IMR-90 (cell line): ENCODE results near the gene PNMA6E. TPM values are rescaled to one million over a fixed set of nuclear protein-coding genes. Genes with fewer than 3 reads are reported as not detected.

Source experiments
- ATAC-seq: fragments of 200-7000 bp; cut with Tn5 transposase; 2 replicates; pipeline ENCODE4 v1.9.1; 2020; ENCODE audit warnings: low read depth, mild to moderate bottlenecking, moderate library complexity
- Bru-seq: library from RNA; stranded (reverse); fragments of 400-500 nt; gene quantifications from one replicate; lab custom pipeline; 2021; lab: Mats Ljungman, UMichigan
- BruChase-seq, 2 experiments: library from RNA; stranded (reverse); fragments of 400-500 nt; gene quantifications; one replicate each; lab custom pipeline; 2021; lab: Mats Ljungman, UMichigan
- BruUV-seq: library from RNA; stranded (reverse); fragments of 400-500 nt; replicated peaks from 2 replicates; lab custom pipeline; 2021; lab: Mats Ljungman, UMichigan
- CTCF ChIA-PET: fragments of 300-600 bp; formaldehyde crosslinking; extraction: SDS; loops from one replicate; lab custom pipeline; 2021; ENCODE audit warnings: antibody characterized with exemption; lab: Yijun Ruan, JAX
- POLR2A ChIA-PET: fragments of 300-600 bp; sonication (Branson Sonifier 250); formaldehyde crosslinking; loops from one replicate; lab custom pipeline; 2022; ENCODE audit warnings: antibody characterized with exemption; ENCODE audit not compliant: unreplicated experiment; lab: Charles Lee
- DNase-seq: peaks from one replicate; pipeline ENCODE4 v3.0.0; 2013
- H2AFZ ChIP-seq: replicated peaks from 2 replicates; pipeline ENCODE3; 2013; ENCODE audit warnings: low read length, mild to moderate bottlenecking; ENCODE audit not compliant: poor library complexity
- H2AK5ac ChIP-seq: 2 replicates; pipeline ENCODE4 v1.6.1; 2013; ENCODE audit warnings: low read depth, low read length, inconsistent platforms
- H2AK9ac ChIP-seq: replicated peaks from 2 replicates; pipeline ENCODE3; 2013; ENCODE audit warnings: mild to moderate bottlenecking, low read depth, low read length, moderate library complexity; ENCODE audit not compliant: poor library complexity
- H2BK120ac ChIP-seq: 2 replicates; pipeline ENCODE4 v1.6.1; 2013; ENCODE audit warnings: low read depth, low read length, inconsistent platforms
- H2BK15ac ChIP-seq: 3 replicates; pipeline ENCODE4 v1.6.1; 2013; ENCODE audit warnings: low read depth, low read length, inconsistent platforms
- H2BK20ac ChIP-seq: 2 replicates; pipeline ENCODE4 v1.6.1; 2013; ENCODE audit warnings: low read depth, mild to moderate bottlenecking, inconsistent platforms, low read length, moderate library complexity
- H2BK5ac ChIP-seq: 2 replicates; pipeline ENCODE4 v1.6.1; 2013; ENCODE audit warnings: mild to moderate bottlenecking, low read depth, low read length, inconsistent platforms; ENCODE audit not compliant: poor library complexity, severe bottlenecking
- H3K14ac ChIP-seq: replicated peaks from 2 replicates; pipeline ENCODE4 v1.6.1; 2013; ENCODE audit warnings: low read depth, low read length, inconsistent platforms
- H3K18ac ChIP-seq: 2 replicates; pipeline ENCODE4 v1.6.1; 2013; ENCODE audit warnings: low read depth, low read length, control low read depth
- H3K23ac ChIP-seq: 2 replicates; pipeline ENCODE4 v1.6.1; 2013; ENCODE audit warnings: low read depth, low read length, inconsistent platforms
- H3K27ac ChIP-seq: 2 replicates; pipeline ENCODE4 v1.5.1; 2013; ENCODE audit warnings: mild to moderate bottlenecking, control low read depth, low read length; ENCODE audit not compliant: insufficient read depth
- H3K27me3 ChIP-seq: 2 replicates; pipeline ENCODE4 v1.6.1; 2013; ENCODE audit warnings: low read length; ENCODE audit not compliant: control insufficient read depth, insufficient read depth
- H3K36me3 ChIP-seq: 2 replicates; pipeline ENCODE4 v1.6.1; 2013; ENCODE audit warnings: low read length, mixed read lengths; ENCODE audit not compliant: control insufficient read depth, insufficient read depth
- H3K4ac ChIP-seq: 2 replicates; pipeline ENCODE4 v1.6.1; 2013; ENCODE audit warnings: low read depth, low read length, inconsistent platforms
- H3K4me1 ChIP-seq: 2 replicates; pipeline ENCODE4 v1.6.1; 2013; ENCODE audit warnings: low read length, mixed read lengths; ENCODE audit not compliant: control insufficient read depth, insufficient read depth
- H3K4me2 ChIP-seq: 2 replicates; pipeline ENCODE4 v1.6.1; 2013; ENCODE audit warnings: low read depth, mild to moderate bottlenecking, control low read depth, low read length, moderate library complexity
- H3K4me3 ChIP-seq: 2 replicates; pipeline ENCODE4 v1.5.1; 2013; ENCODE audit warnings: low read depth, mild to moderate bottlenecking, control low read depth, low read length, moderate library complexity; ENCODE audit not compliant: insufficient read depth
- H3K56ac ChIP-seq: 2 replicates; pipeline ENCODE4 v1.6.1; 2013; ENCODE audit warnings: low read length, inconsistent platforms; ENCODE audit not compliant: insufficient read depth; ENCODE audit errors: extremely low read depth
- H3K79me1 ChIP-seq, 2 experiments: 2 replicates each; pipeline ENCODE4 v1.6.1; 2013; ENCODE audit warnings: low read length in 2 of 2, inconsistent platforms in 1 of 2, low read depth in 1 of 2
- H3K9ac ChIP-seq: 2 replicates; pipeline ENCODE4 v1.6.1; 2013; ENCODE audit warnings: low read depth, low read length, control low read depth
- H3K9me1 ChIP-seq: 2 replicates; pipeline ENCODE4 v1.6.1; 2013; ENCODE audit warnings: low read length, inconsistent platforms; ENCODE audit not compliant: insufficient read depth
- H3K9me3 ChIP-seq: 2 replicates; pipeline ENCODE4 v1.6.1; 2013; ENCODE audit warnings: low read length; ENCODE audit not compliant: control insufficient read depth, insufficient read depth
- H4K20me1 ChIP-seq: 2 replicates; pipeline ENCODE4 v1.6.1; 2013; ENCODE audit warnings: low read length, inconsistent platforms; ENCODE audit not compliant: insufficient read depth
- H4K5ac ChIP-seq: 2 replicates; pipeline ENCODE4 v1.6.1; 2013; ENCODE audit warnings: mild to moderate bottlenecking, low read depth, low read length, control low read depth
- H4K8ac ChIP-seq, 2 experiments: 2 replicates each; pipeline ENCODE4 v1.6.1; 2013; ENCODE audit warnings: low read depth in 2 of 2, low read length in 2 of 2, control low read depth in 1 of 2, inconsistent platforms in 1 of 2
- H4K91ac ChIP-seq: 2 replicates; pipeline ENCODE4 v1.6.1; 2013; ENCODE audit warnings: low read depth, low read length, inconsistent platforms; ENCODE audit not compliant: insufficient read depth
- BHLHE40 ChIP-seq: fragments of 150-350 bp; IDR thresholded peaks from 2 replicates; pipeline ENCODE4 v1.6.1; 2016; ENCODE audit warnings: mild to moderate bottlenecking, low read depth, low read length
- CEBPB ChIP-seq: IDR thresholded peaks from 2 replicates; pipeline ENCODE4 v1.6.1; 2012; ENCODE audit warnings: low read depth, low read length, improper control_type of control experiment
- ELK1 ChIP-seq: fragments of 150-350 bp; IDR thresholded peaks from 2 replicates; pipeline ENCODE4 v1.6.1; 2016; ENCODE audit warnings: low read depth, mild to moderate bottlenecking, low read length, moderate library complexity, borderline replicate concordance
- FOS ChIP-seq: fragments of 150-350 bp; IDR thresholded peaks from 2 replicates; pipeline ENCODE4 v1.6.1; 2016; ENCODE audit warnings: low read depth, low read length
- MAFK ChIP-seq: IDR thresholded peaks from 2 replicates; pipeline ENCODE4 v1.6.1; 2012; ENCODE audit warnings: low read depth, low read length, improper control_type of control experiment
- MAZ ChIP-seq: IDR thresholded peaks from 2 replicates; pipeline ENCODE4 v1.6.1; 2012; ENCODE audit warnings: low read depth, mild to moderate bottlenecking, low read length, improper control_type of control experiment, moderate library complexity, borderline replicate concordance
- MXI1 ChIP-seq: IDR thresholded peaks from 2 replicates; pipeline ENCODE4 v1.6.1; 2012; ENCODE audit warnings: low read depth, mild to moderate bottlenecking, low read length, moderate library complexity, borderline replicate concordance
- NFE2L2 ChIP-seq: fragments of 150-350 bp; IDR thresholded peaks from 2 replicates; pipeline ENCODE4 v1.6.1; 2016; ENCODE audit warnings: low read depth, mild to moderate bottlenecking, low read length
- POLR2A ChIP-seq: IDR thresholded peaks from 2 replicates; pipeline ENCODE4 v1.6.1; 2012; ENCODE audit warnings: mild to moderate bottlenecking, low read depth, low read length
- RAD21 ChIP-seq: IDR thresholded peaks from 2 replicates; pipeline ENCODE4 v1.6.1; 2012; ENCODE audit warnings: low read length, improper control_type of control experiment
- RCOR1 ChIP-seq: IDR thresholded peaks from 2 replicates; pipeline ENCODE4 v1.6.1; 2012; ENCODE audit warnings: mild to moderate bottlenecking, low read length, improper control_type of control experiment; ENCODE audit not compliant: insufficient replicate concordance
- SMC3 ChIP-seq: fragments of 150-350 bp; IDR thresholded peaks from 2 replicates; pipeline ENCODE4 v1.6.1; 2016; ENCODE audit warnings: low read depth, mild to moderate bottlenecking, antibody characterized with exemption, low read length, moderate library complexity
- USF2 ChIP-seq: fragments of 150-350 bp; IDR thresholded peaks from 2 replicates; pipeline ENCODE4 v1.6.1; 2017; ENCODE audit warnings: mild to moderate bottlenecking, antibody characterized with exemption, low read length, low read depth
- WGBS, 2 experiments: methylation state at CpG; one replicate each; pipeline versions ENCODE4 v1.1.5 to v1.1.7; 2013; ENCODE audit warnings: missing lambda C conversion rate in 2 of 2; ENCODE audit not compliant: insufficient read length in 1 of 2; ENCODE audit errors: extremely low coverage in 2 of 2; 5-methylcytosine and 5-hydroxymethylcytosine counted together
- dilution Hi-C: fragments of 300-500 bp; cut with HindIII; formaldehyde crosslinking; loops from one replicate; pipeline ENCODE4 v1.14.3; 2018; ENCODE audit warnings: low sequenced_read_pairs; ENCODE audit not compliant: unreplicated experiment
- in situ Hi-C: fragments of 300-500 bp; cut with MboI; formaldehyde crosslinking; loops from 3 replicates; pipeline ENCODE4 v1.14.3; 2019; ENCODE audit warnings: low sequenced_read_pairs, inconsistent platforms, mixed read lengths
- intact Hi-C: fragments of 100-400 bp; cut with micrococcal nuclease; formaldehyde crosslinking; loops from 2 replicates; pipeline ENCODE4 v1.10.0; 2022
- long read RNA-seq: library from polyadenylated mRNA; unstranded; transcript quantifications from one replicate; pipeline ENCODE4 v2.0.0, GENCODE V29; 2021; ENCODE audit not compliant: unreplicated experiment
- polyA plus RNA-seq, 3 experiments: library from polyadenylated mRNA; depleted of rRNA; stranded (reverse); fragments of >200 nt; gene quantifications; 2 replicates each; pipeline ENCODE4 v1.2.3, GENCODE V29; 2012; ENCODE audit warnings: low replicate concordance in 1 of 3
- total RNA-seq: library from RNA; depleted of rRNA; stranded (reverse); fragments of >200 nt; gene quantifications from 2 replicates; pipeline ENCODE4 v1.2.3, GENCODE V29; 2012; rRNA removed
- TF ChIP-seq, protein P1 (sequence below): conservative IDR thresholded peaks from 2 replicates; pipeline ENCODE4 v1.5.1; 2012; ENCODE audit warnings: mild to moderate bottlenecking, low read depth, low read length, improper control_type of control experiment

The PNMA6E gene
- total RNA-seq (not detected in 2 replicates), polyA plus RNA-seq (2012; rRNA removed) (not detected in 2 replicates), Bru-seq, nascent RNA (not detected), BruChase-seq, experiment 1, labeled RNA remaining after a 6-hour chase (not detected), BruChase-seq, experiment 2, labeled RNA remaining after a 2-hour chase (not detected)
- not detected in 2 replicates for polyA plus RNA-seq (2012; cell fraction: cytosol; rRNA removed)
- polyA plus RNA-seq (2012; cell fraction: nucleus; rRNA removed; ENCODE audit: low replicate concordance): not detected in 2 replicates
- long read RNA-seq: 0 reads

DNA sequence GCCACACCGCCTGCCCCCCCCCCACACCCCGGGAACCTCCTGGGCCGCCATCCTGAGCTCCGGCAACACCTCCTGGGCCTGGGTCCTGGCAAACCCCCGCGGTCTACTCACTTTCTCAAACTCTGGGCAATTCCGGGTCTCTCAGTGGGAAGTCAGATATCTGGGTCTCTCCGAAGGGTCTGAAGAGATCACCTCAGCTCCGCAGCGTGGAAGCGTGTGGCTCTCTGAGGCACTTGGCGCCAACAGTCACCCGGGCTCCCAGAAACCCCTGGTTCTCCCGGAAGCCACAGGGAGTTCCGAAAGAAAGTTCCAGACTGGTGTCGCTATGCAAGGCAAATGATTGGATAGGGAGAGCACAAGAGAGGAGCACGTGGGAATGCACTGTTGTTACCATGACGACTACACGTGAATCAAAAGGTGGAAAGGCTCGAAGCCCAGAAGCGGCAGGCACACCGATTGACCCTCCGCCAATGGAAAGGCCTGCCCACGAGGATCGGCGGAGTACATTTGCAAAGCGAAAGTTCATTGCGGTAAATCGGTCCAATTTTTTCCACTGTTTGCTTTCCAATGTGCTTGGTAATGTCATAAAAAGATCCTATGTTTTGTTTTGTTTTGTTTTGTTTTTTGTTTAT is at the start of gene PNMA6E:
PNMA6E (minus strand) TSS at position 218 of the 632 bp plus-strand sequence. CDS start 2,501 bp downstream, outside the sequence.
- Histone ChIP-seq H3K4me1 (no peaks in the 10 kb centered on the region), H3K9me1 (no peaks in the 10 kb centered on the region), H4K20me1 (no peaks in the 10 kb centered on the region), H3K4ac (no peak within 1 kb of the TSS), H3K27ac (no peak within 1 kb of the TSS), H3K9me3 (no peaks in the 10 kb centered on the region; the same call in 1 of the 2 replicates), H2BK20ac (no peak within 1 kb of the TSS), H2BK120ac (no peak within 1 kb of the TSS), H4K8ac (no peak within 1 kb of the TSS), H2AK9ac (no peak within 1 kb of the TSS), H2AK5ac (no peak within 1 kb of the TSS), H3K9ac (no peak within 1 kb of the TSS), H3K4me2 (no peak within 1 kb of the TSS), H4K91ac (no peak within 1 kb of the TSS), H3K18ac (no peak within 1 kb of the TSS), H3K14ac (no peak within 1 kb of the TSS), H2AFZ (no peak within 1 kb of the TSS), H3K4me3 (no peak within 1 kb of the TSS), H4K5ac (no peak within 1 kb of the TSS), H3K36me3 (no peaks in the 10 kb centered on the region), H3K79me1 (no peaks in the 10 kb centered on the region), H3K23ac (no peak within 1 kb of the TSS), H3K56ac (no peak within 1 kb of the TSS), H2BK15ac (no peak within 1 kb of the TSS), H3K27me3 (peaks cover 2% of the 10 kb centered on the region; the same call in 1 of the 2 replicates), H2BK5ac (no peak within 1 kb of the TSS)
- in situ Hi-C loops (loop anchor here (25.0 kb wide), 1 partner anchor 214 kb away; the partner anchor contains the start of gene MAGEA1), intact Hi-C loops (no loop called here), dilution Hi-C loops (no loop called here)
- BruUV-seq: no TSS peak
- ChIA-PET POLR2A (no interaction called here), CTCF (no interaction called here)
- 80% methylated on average over 13 of the region's 29 CpGs; no CpG with 5 or more reads in 1 of the 2 experiments for WGBS, 2 experiments
- ATAC-seq: no peak
- DNase-seq: no peak
- no peak for TF ChIP-seq POLR2A
- TF ChIP-seq MXI1: no peak
- no peak for TF ChIP-seq RCOR1
- TF ChIP-seq, protein P1, sequence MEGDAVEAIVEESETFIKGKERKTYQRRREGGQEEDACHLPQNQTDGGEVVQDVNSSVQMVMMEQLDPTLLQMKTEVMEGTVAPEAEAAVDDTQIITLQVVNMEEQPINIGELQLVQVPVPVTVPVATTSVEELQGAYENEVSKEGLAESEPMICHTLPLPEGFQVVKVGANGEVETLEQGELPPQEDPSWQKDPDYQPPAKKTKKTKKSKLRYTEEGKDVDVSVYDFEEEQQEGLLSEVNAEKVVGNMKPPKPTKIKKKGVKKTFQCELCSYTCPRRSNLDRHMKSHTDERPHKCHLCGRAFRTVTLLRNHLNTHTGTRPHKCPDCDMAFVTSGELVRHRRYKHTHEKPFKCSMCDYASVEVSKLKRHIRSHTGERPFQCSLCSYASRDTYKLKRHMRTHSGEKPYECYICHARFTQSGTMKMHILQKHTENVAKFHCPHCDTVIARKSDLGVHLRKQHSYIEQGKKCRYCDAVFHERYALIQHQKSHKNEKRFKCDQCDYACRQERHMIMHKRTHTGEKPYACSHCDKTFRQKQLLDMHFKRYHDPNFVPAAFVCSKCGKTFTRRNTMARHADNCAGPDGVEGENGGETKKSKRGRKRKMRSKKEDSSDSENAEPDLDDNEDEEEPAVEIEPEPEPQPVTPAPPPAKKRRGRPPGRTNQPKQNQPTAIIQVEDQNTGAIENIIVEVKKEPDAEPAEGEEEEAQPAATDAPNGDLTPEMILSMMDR: no peak
- TF ChIP-seq CEBPB: no peak
- no peak for TF ChIP-seq MAFK
- no peak for TF ChIP-seq FOS
- TF ChIP-seq SMC3: no peak
- TF ChIP-seq MAZ: no peak
- no peak for TF ChIP-seq BHLHE40
- TF ChIP-seq NFE2L2: no peak
- TF ChIP-seq RAD21: no peak
- TF ChIP-seq USF2: no peak
- TF ChIP-seq ELK1: no peak
